ENCODE measurements around the gene TFDP1.

TFDP1 gene

GRCh38 chr13:113635048-113635420 lies 50.5 kb downstream of the TFDP1 start:
- Mint-ChIP-seq H3K36me3 (ENCODE audit: low read depth) (peaks cover 77% of the 10 kb centered on the region), H3K27me3 (ENCODE audit: low read depth) (no peaks in the 10 kb centered on the region), H3K9me3 (no peaks in the 10 kb centered on the region), H3K4me1 (no peaks in the 10 kb centered on the region), H3K27ac (no peak overlapping the region), H3K4me3 (no peak overlapping the region)
- no peak for TF ChIP-seq CTCF (IDR thresholded peaks at IDR 0.05; ENCODE audit: unreplicated experiment in 3 of 3)

GRCh38 chr13:113635709-113636108 lies 51.2 kb downstream of the TFDP1 start:
- Mint-ChIP-seq H3K36me3 (ENCODE audit: low read depth) (peaks cover 78% of the 10 kb centered on the region), H3K4me1 (no peaks in the 10 kb centered on the region), H3K9me3 (no peaks in the 10 kb centered on the region), H3K27ac (no peak overlapping the region), H3K4me3 (no peak overlapping the region), H3K27me3 (ENCODE audit: low read depth) (no peaks in the 10 kb centered on the region)
- no peak for TF ChIP-seq CTCF (IDR thresholded peaks at IDR 0.05; ENCODE audit: unreplicated experiment in 3 of 3)

- H3K4me1 Mint-ChIP-seq: no peaks in the 10 kb centered on the region
Measured at GRCh38 chr13:113636266-113636963, 51.9 kb downstream of the TFDP1 start.

GRCh38 chr13:113637262-113638160 lies 53.0 kb downstream of the TFDP1 start:
- Mint-ChIP-seq H3K4me3 (no peak overlapping the region), H3K9me3 (peaks cover 6% of the 10 kb centered on the region), H3K4me1 (no peaks in the 10 kb centered on the region), H3K36me3 (ENCODE audit: low read depth) (peaks cover 85% of the 10 kb centered on the region), H3K27me3 (ENCODE audit: low read depth) (no peaks in the 10 kb centered on the region), H3K27ac (no peak overlapping the region)
- TF ChIP-seq CTCF (IDR thresholded peaks at IDR 0.05; ENCODE audit: unreplicated experiment in 3 of 3): no peak

More at GRCh38 chr13:113636266-113636963, 51.9 kb downstream of the TFDP1 start:
- H3K9me3 Mint-ChIP-seq: no peaks in the 10 kb centered on the region
- no peak for TF ChIP-seq CTCF (IDR thresholded peaks at IDR 0.05; ENCODE audit: unreplicated experiment in 3 of 3)
- H3K27ac Mint-ChIP-seq: no peak overlapping the region
- no peak overlapping the region for H3K4me3 Mint-ChIP-seq
- H3K36me3 Mint-ChIP-seq (ENCODE audit: low read depth): peaks cover 80% of the 10 kb centered on the region
- H3K27me3 Mint-ChIP-seq (ENCODE audit: low read depth): no peaks in the 10 kb centered on the region

- no peak overlapping the region for H3K27ac Mint-ChIP-seq
- TF ChIP-seq CTCF (IDR thresholded peaks at IDR 0.05; ENCODE audit: unreplicated experiment in 3 of 3): no peak
- no peak overlapping the region for H3K4me3 Mint-ChIP-seq
- H3K4me1 Mint-ChIP-seq: no peaks in the 10 kb centered on the region
- H3K9me3 Mint-ChIP-seq: peaks cover 6% of the 10 kb centered on the region
- no peaks in the 10 kb centered on the region for H3K27me3 Mint-ChIP-seq (ENCODE audit: low read depth)
- peaks cover 86% of the 10 kb centered on the region for H3K36me3 Mint-ChIP-seq (ENCODE audit: low read depth)
Measured at GRCh38 chr13:113638173-113638746, 53.7 kb downstream of the TFDP1 start.

Measured in nephron (organoid).